HG03520 (cell line): ENCODE data around the gene HSPB1.
A peak's percentile ranks its signal among the peaks of the same experiment; 100 is the strongest.
"Not testable (repeated sequence)": the region's sequence is repeated elsewhere in the genome, so short reads cannot be mapped to it uniquely, and the experiment has no call there.

Experiments
- ATAC-seq: cut with Tn5 transposase; IDR thresholded peaks from one replicate; pipeline ENCODE4 v1.9.1; 2021; ENCODE audit warnings: mild to moderate bottlenecking, moderate library complexity; ENCODE audit not compliant: unreplicated experiment

Gene HSPB1

GRCh38 chr7:76302347-76303201 is at the start of gene HSPB1:
TSS of gene HSPB1 (plus strand) at chr7:76302673. CDS start at chr7:76302713, 40 bp downstream.
- peak; percentile 47 for ATAC-seq

GRCh38 chr7:76254781-76255180 is 47.7 kb upstream of the HSPB1 start:
- no peak for ATAC-seq

- ATAC-seq, result no peak
These were observed 44.5 kb upstream of the HSPB1 start for GRCh38 chr7:76257973-76258372.

- no peak for ATAC-seq
These were observed 43.1 kb upstream of the HSPB1 start for GRCh38 chr7:76259124-76260093.

GRCh38 chr7:76260171-76260703 is 42.2 kb upstream of the HSPB1 start:
- no peak for ATAC-seq

GRCh38 chr7:76261329-76261728 is 41.1 kb upstream of the HSPB1 start:
- ATAC-seq, result no peak

- ATAC-seq, result no peak
These were observed 40.5 kb upstream of the HSPB1 start for GRCh38 chr7:76261931-76262330.

GRCh38 chr7:76262683-76263402 is 39.6 kb upstream of the HSPB1 start:
- ATAC-seq, result no peak

GRCh38 chr7:76265299-76265698 is 37.2 kb upstream of the HSPB1 start:
- ATAC-seq, result no peak

GRCh38 chr7:76267107-76267893 is 35.2 kb upstream of the HSPB1 start:
- ATAC-seq, result no peak

- no peak for ATAC-seq
These were observed 34.6 kb upstream of the HSPB1 start for GRCh38 chr7:76267894-76268183.

- no peak for ATAC-seq
These were observed 34.1 kb upstream of the HSPB1 start for GRCh38 chr7:76268376-76268775.

- no peak for ATAC-seq
These were observed 32.6 kb upstream of the HSPB1 start for GRCh38 chr7:76269895-76270294.

GRCh38 chr7:76271384-76271783 is 31.1 kb upstream of the HSPB1 start:
- not testable (repeated sequence) for ATAC-seq

GRCh38 chr7:76272142-76272541 is 30.3 kb upstream of the HSPB1 start:
- ATAC-seq, result no peak

GRCh38 chr7:76272851-76273497 is 29.5 kb upstream of the HSPB1 start:
- no peak for ATAC-seq

- ATAC-seq, result no peak
These were observed 29.0 kb upstream of the HSPB1 start for GRCh38 chr7:76273503-76273902.

- no peak for ATAC-seq
These were observed 23.9 kb upstream of the HSPB1 start for GRCh38 chr7:76278540-76278939.

GRCh38 chr7:76280408-76280807 is 22.1 kb upstream of the HSPB1 start:
- ATAC-seq, result no peak
